Measurements from ENCODE around the gene SARDH.

DNA sequence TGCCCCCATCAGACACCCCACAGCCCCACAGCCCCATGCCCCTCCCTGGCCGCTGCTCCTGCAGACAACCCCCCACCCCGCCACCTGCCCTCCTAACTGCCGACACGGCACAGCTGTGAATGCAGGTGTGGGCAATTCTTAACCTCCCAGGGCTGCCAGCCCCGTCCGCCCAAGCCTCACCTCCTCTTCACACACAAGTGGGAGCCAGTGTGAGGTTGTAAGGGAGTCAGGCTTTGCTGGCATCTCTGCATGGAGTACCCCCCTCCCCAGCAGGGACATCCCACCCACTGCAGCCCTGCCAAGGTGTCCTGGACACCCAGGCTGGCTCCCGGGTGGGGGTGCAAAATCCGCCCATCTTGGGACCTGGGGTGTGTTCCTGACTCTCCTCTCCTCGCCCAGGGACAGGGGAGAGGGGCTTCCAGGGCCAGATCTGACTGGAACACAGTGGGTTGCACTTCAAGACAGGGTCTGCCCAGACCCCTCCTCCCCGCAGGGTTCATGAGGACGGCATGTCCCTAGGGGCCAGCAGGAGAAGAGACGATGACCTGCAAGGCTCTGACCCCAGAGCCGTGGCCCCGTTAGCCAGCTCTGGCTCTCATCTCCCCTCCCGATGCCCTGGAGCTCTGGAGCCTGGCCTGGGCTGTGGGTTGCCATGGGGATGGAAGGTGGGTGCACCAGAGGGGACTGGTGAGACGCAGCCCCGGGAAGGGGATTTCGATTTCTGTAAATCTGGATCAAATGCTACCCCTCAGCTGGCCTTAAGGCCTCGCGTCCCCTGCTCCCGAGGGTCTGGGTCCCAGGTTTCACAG lies 34.4 kb downstream of the SARDH start:
- TF ChIP-seq, protein P1, sequence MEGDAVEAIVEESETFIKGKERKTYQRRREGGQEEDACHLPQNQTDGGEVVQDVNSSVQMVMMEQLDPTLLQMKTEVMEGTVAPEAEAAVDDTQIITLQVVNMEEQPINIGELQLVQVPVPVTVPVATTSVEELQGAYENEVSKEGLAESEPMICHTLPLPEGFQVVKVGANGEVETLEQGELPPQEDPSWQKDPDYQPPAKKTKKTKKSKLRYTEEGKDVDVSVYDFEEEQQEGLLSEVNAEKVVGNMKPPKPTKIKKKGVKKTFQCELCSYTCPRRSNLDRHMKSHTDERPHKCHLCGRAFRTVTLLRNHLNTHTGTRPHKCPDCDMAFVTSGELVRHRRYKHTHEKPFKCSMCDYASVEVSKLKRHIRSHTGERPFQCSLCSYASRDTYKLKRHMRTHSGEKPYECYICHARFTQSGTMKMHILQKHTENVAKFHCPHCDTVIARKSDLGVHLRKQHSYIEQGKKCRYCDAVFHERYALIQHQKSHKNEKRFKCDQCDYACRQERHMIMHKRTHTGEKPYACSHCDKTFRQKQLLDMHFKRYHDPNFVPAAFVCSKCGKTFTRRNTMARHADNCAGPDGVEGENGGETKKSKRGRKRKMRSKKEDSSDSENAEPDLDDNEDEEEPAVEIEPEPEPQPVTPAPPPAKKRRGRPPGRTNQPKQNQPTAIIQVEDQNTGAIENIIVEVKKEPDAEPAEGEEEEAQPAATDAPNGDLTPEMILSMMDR (IDR thresholded peaks at IDR 0.05; ENCODE audit: poor library complexity, severe bottlenecking) = no peak
- TF ChIP-seq SMC3 (conservative IDR thresholded peaks at IDR 0.05; ENCODE audit: poor library complexity) (no peak), POLR2AphosphoS5 (IDR thresholded peaks at IDR 0.05) (no peak), EP300 (conservative IDR thresholded peaks at IDR 0.05; ENCODE audit: poor library complexity, severe bottlenecking) (no peak), EZH2 (IDR thresholded peaks at IDR 0.05; ENCODE audit: borderline replicate concordance, insufficient read depth, low read length, poor library complexity, severe bottlenecking) (no peak)

Data from neural cell (in vitro differentiated cells).